Measurements from ENCODE around the gene TSC2. TPM values are rescaled to one million over a fixed set of nuclear protein-coding genes. Genes with fewer than 3 reads are reported as not detected.
"Not testable (repeated sequence)": the region's sequence is repeated elsewhere in the genome, so short reads cannot be mapped to it uniquely, and the experiment has no call there.

Gene TSC2
- polyA plus RNA-seq, 1 donor (not counting 4 experiments of a cell fraction or from before 2014, with no cell fraction given): 22.6 TPM

GRCh38 chr16:2109271-2109580, 61.4 kb downstream of the TSC2 start:
- H3K9me3 ChIP-seq (ENCODE audit: control insufficient read depth, low read depth, low read length); DNase-seq (ENCODE audit: low read depth, low spot score); H3K4me1 ChIP-seq (ENCODE audit: control insufficient read depth, extremely low read depth, insufficient read depth, low read length); H3K27ac ChIP-seq (ENCODE audit: control insufficient read depth, insufficient read depth, low read length); H3K9ac ChIP-seq (ENCODE audit: control insufficient read depth, extremely low read depth, insufficient read depth, low read length); H3K36me3 ChIP-seq (ENCODE audit: control insufficient read depth in 2 of 2, extremely low read depth in 1 of 2, insufficient read depth in 2 of 2, low read length in 2 of 2); dilution Hi-C loops (cut with MboI; ENCODE audit: extremely low pct_ligation_motif_present, low sequenced_read_pairs); H3K79me2 ChIP-seq (ENCODE audit: control insufficient read depth, insufficient read depth, low read length); H3K9me1 ChIP-seq (ENCODE audit: control insufficient read depth, extremely low read depth, insufficient read depth, low read length); H4K20me1 ChIP-seq (ENCODE audit: control insufficient read depth, extremely low read depth, insufficient read depth, low read length); H2AFZ ChIP-seq (ENCODE audit: control insufficient read depth, low read length); H3K4me2 ChIP-seq (ENCODE audit: control insufficient read depth, extremely low read depth, insufficient read depth, low read depth, low read length); H3K27me3 ChIP-seq (ENCODE audit: control insufficient read depth, extremely low read depth, insufficient read depth, low read length); FAIRE-seq; H3K4me3 ChIP-seq (ENCODE audit: control insufficient read depth in 2 of 3, extremely low read depth in 1 of 3, insufficient read depth in 2 of 3, low read depth in 1 of 3, low read length in 3 of 3): not testable (repeated sequence)

GRCh38 chr16:2109872-2110271, 62.1 kb downstream of the TSC2 start:
- H3K79me2 ChIP-seq (ENCODE audit: control insufficient read depth, insufficient read depth, low read length); H2AFZ ChIP-seq (ENCODE audit: control insufficient read depth, low read length); H4K20me1 ChIP-seq (ENCODE audit: control insufficient read depth, extremely low read depth, insufficient read depth, low read length); H3K36me3 ChIP-seq (ENCODE audit: control insufficient read depth in 2 of 2, extremely low read depth in 1 of 2, insufficient read depth in 2 of 2, low read length in 2 of 2); H3K9ac ChIP-seq (ENCODE audit: control insufficient read depth, extremely low read depth, insufficient read depth, low read length); dilution Hi-C loops (cut with MboI; ENCODE audit: extremely low pct_ligation_motif_present, low sequenced_read_pairs); FAIRE-seq; H3K9me3 ChIP-seq (ENCODE audit: control insufficient read depth, low read depth, low read length); H3K4me1 ChIP-seq (ENCODE audit: control insufficient read depth, extremely low read depth, insufficient read depth, low read length); H3K4me2 ChIP-seq (ENCODE audit: control insufficient read depth, extremely low read depth, insufficient read depth, low read depth, low read length); H3K9me1 ChIP-seq (ENCODE audit: control insufficient read depth, extremely low read depth, insufficient read depth, low read length); H3K27ac ChIP-seq (ENCODE audit: control insufficient read depth, insufficient read depth, low read length); DNase-seq (ENCODE audit: low read depth, low spot score); H3K27me3 ChIP-seq (ENCODE audit: control insufficient read depth, extremely low read depth, insufficient read depth, low read length); H3K4me3 ChIP-seq (ENCODE audit: control insufficient read depth in 2 of 3, extremely low read depth in 1 of 3, insufficient read depth in 2 of 3, low read depth in 1 of 3, low read length in 3 of 3): not testable (repeated sequence)

GRCh38 chr16:2110332-2111008, 62.7 kb downstream of the TSC2 start:
- H2AFZ ChIP-seq (ENCODE audit: control insufficient read depth, low read length); H3K4me3 ChIP-seq (ENCODE audit: control insufficient read depth in 2 of 3, extremely low read depth in 1 of 3, insufficient read depth in 2 of 3, low read depth in 1 of 3, low read length in 3 of 3); H3K27me3 ChIP-seq (ENCODE audit: control insufficient read depth, extremely low read depth, insufficient read depth, low read length); H3K9ac ChIP-seq (ENCODE audit: control insufficient read depth, extremely low read depth, insufficient read depth, low read length); H3K4me2 ChIP-seq (ENCODE audit: control insufficient read depth, extremely low read depth, insufficient read depth, low read depth, low read length); H3K36me3 ChIP-seq (ENCODE audit: control insufficient read depth in 2 of 2, extremely low read depth in 1 of 2, insufficient read depth in 2 of 2, low read length in 2 of 2); H3K4me1 ChIP-seq (ENCODE audit: control insufficient read depth, extremely low read depth, insufficient read depth, low read length); H3K9me1 ChIP-seq (ENCODE audit: control insufficient read depth, extremely low read depth, insufficient read depth, low read length); H3K9me3 ChIP-seq (ENCODE audit: control insufficient read depth, low read depth, low read length); dilution Hi-C loops (cut with MboI; ENCODE audit: extremely low pct_ligation_motif_present, low sequenced_read_pairs); H3K79me2 ChIP-seq (ENCODE audit: control insufficient read depth, insufficient read depth, low read length); DNase-seq (ENCODE audit: low read depth, low spot score); H4K20me1 ChIP-seq (ENCODE audit: control insufficient read depth, extremely low read depth, insufficient read depth, low read length); FAIRE-seq; H3K27ac ChIP-seq (ENCODE audit: control insufficient read depth, insufficient read depth, low read length): not testable (repeated sequence)

GRCh38 chr16:2111009-2111353, 63.2 kb downstream of the TSC2 start:
- H3K4me2 ChIP-seq (ENCODE audit: control insufficient read depth, extremely low read depth, insufficient read depth, low read depth, low read length); FAIRE-seq; H3K4me1 ChIP-seq (ENCODE audit: control insufficient read depth, extremely low read depth, insufficient read depth, low read length); H3K9me3 ChIP-seq (ENCODE audit: control insufficient read depth, low read depth, low read length); dilution Hi-C loops (cut with MboI; ENCODE audit: extremely low pct_ligation_motif_present, low sequenced_read_pairs); H2AFZ ChIP-seq (ENCODE audit: control insufficient read depth, low read length); H3K9me1 ChIP-seq (ENCODE audit: control insufficient read depth, extremely low read depth, insufficient read depth, low read length); DNase-seq (ENCODE audit: low read depth, low spot score); H3K79me2 ChIP-seq (ENCODE audit: control insufficient read depth, insufficient read depth, low read length); H4K20me1 ChIP-seq (ENCODE audit: control insufficient read depth, extremely low read depth, insufficient read depth, low read length); H3K27ac ChIP-seq (ENCODE audit: control insufficient read depth, insufficient read depth, low read length); H3K4me3 ChIP-seq (ENCODE audit: control insufficient read depth in 2 of 3, extremely low read depth in 1 of 3, insufficient read depth in 2 of 3, low read depth in 1 of 3, low read length in 3 of 3); H3K9ac ChIP-seq (ENCODE audit: control insufficient read depth, extremely low read depth, insufficient read depth, low read length); H3K36me3 ChIP-seq (ENCODE audit: control insufficient read depth in 2 of 2, extremely low read depth in 1 of 2, insufficient read depth in 2 of 2, low read length in 2 of 2); H3K27me3 ChIP-seq (ENCODE audit: control insufficient read depth, extremely low read depth, insufficient read depth, low read length): not testable (repeated sequence)

DNA sequence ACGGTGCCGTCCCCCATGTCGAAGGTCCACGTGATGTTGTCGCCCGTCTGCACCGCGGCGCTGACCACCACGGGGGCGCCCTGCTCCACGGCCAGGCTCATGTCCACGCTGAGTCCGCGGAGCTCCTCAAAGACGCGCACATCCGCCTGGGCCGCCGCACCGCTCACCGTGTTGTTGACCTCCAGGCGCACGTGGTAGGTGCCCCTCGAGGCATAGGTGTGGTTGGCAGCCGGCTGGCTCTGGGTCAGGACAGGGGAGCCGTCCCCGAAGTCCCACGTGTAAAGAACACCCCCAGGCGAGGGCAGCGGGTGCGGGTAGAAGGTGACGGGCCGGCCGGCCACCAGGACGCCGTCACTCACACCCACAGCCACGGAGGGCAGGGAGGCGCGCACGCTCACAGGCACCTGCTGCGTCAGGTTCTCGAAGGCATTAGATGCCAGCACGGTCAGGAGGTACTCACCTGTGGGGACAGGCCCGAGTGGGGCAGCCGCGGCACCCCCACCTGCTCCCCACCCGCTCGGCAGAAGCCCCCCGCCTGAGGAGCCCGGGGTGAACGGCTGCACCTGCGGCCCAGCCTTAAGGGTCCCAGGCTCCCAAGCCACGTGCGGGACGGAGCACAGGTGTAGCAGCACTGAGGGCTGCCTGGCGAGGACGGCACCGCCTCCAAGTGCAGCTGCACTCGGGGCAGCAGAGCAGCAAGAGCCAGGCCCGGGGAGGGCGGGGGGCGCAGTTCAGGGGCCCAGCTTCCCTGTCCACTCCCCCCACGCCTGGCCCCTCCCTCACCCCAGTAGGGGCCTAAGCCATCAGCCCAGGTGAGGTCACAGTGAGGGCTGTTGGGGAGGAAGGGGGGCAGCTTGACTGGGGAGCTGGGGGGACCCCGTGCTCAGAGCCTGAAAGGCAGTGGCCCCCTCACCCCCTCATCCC, 63.9 kb downstream of the TSC2 start:
- H3K36me3 ChIP-seq (ENCODE audit: control insufficient read depth in 2 of 2, extremely low read depth in 1 of 2, insufficient read depth in 2 of 2, low read length in 2 of 2); H3K4me2 ChIP-seq (ENCODE audit: control insufficient read depth, extremely low read depth, insufficient read depth, low read depth, low read length); H2AFZ ChIP-seq (ENCODE audit: control insufficient read depth, low read length); H4K20me1 ChIP-seq (ENCODE audit: control insufficient read depth, extremely low read depth, insufficient read depth, low read length); H3K27ac ChIP-seq (ENCODE audit: control insufficient read depth, insufficient read depth, low read length); H3K4me1 ChIP-seq (ENCODE audit: control insufficient read depth, extremely low read depth, insufficient read depth, low read length); H3K9me3 ChIP-seq (ENCODE audit: control insufficient read depth, low read depth, low read length); FAIRE-seq; dilution Hi-C loops (cut with MboI; ENCODE audit: extremely low pct_ligation_motif_present, low sequenced_read_pairs); H3K9me1 ChIP-seq (ENCODE audit: control insufficient read depth, extremely low read depth, insufficient read depth, low read length); H3K79me2 ChIP-seq (ENCODE audit: control insufficient read depth, insufficient read depth, low read length); DNase-seq (ENCODE audit: low read depth, low spot score); H3K9ac ChIP-seq (ENCODE audit: control insufficient read depth, extremely low read depth, insufficient read depth, low read length); H3K4me3 ChIP-seq (ENCODE audit: control insufficient read depth in 2 of 3, extremely low read depth in 1 of 3, insufficient read depth in 2 of 3, low read depth in 1 of 3, low read length in 3 of 3); H3K27me3 ChIP-seq (ENCODE audit: control insufficient read depth, extremely low read depth, insufficient read depth, low read length): not testable (repeated sequence)

Data from keratinocyte (primary cell).